D341Med (cell line): ENCODE measurements around the gene PHF23.
A peak's percentile ranks its signal among the peaks of the same experiment; 100 is the strongest.
"Not testable (repeated sequence)": the region's sequence is repeated elsewhere in the genome, so short reads cannot be mapped to it uniquely, and the experiment has no call there.

Experiments
- DNase-seq: peaks from one replicate; pipeline ENCODE4 v3.0.0; 2012; ENCODE audit warnings: low spot score

The PHF23 gene

DNA sequence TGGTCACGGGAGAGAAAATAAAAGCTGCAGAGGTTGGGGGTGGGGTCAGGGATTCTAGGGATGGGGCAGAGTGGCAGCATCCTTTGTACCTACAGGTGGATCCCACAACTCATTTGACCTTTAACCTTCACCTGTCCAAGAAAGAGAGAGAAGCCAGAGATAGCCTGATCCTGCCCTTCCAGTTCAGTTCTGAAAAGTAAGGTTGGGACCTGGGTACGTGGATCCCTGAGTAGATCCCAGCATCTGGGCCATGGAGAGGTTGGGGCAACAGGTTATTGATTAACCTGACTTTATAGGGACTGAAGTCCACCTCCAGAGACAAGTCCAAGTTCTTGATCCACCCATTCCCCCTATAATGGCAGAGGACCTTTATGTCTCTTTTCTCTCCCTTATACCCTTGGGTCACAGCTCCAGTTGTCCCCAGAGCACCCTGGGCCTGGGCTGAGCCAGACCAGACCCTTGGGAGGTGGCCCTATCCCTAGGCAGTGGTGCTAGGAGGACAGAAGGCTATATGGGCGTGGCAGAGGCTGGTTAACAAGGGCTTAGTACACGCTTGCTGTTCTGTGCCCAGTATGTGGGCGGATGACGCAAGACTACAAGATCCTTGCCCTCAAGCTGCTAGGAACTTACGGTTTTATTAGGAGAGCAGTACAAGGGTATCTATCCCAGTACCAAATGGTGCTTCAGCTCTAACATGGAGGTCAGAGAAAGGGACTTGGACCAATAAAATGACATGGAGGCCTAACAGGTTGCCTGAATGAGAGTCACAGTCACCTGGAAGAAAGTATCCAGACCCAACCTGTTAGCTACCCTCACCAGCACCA, 19.7 kb upstream of the PHF23 start:
- no peak for DNase-seq

DNA sequence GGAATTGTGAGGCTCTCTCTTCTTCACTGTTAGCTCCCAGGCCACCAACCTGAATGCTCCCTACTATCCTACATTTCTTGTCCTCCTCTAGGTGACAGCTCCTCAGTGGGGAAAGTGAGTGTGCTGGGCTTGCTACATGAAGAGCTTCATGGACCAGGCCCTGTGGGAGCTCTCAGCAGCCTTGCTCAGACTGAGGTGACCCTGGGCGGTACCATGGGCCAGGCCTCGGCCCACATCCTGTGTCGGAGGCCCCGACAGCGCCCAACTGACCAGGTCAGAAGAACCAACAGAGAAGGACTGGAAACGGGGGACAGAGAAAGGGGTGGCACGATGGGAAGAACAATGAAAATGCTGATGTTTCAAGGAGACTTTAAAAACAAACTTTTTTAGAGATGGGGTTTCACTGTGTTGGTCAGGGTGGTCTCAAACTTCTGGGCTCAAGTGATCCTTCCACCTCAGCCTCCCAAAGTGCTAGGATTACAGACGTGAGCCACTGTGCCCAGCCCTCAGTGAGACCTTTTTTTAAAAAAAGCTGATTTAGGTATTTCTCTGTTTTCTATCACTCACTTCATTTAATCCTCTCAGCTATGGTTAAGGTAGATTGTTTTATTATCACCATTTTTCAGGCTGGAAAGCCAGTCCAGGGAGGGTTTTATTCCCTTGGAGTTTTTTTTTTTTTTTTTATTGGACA, 17.7 kb upstream of the PHF23 start:
- DNase-seq, result no peak

DNA sequence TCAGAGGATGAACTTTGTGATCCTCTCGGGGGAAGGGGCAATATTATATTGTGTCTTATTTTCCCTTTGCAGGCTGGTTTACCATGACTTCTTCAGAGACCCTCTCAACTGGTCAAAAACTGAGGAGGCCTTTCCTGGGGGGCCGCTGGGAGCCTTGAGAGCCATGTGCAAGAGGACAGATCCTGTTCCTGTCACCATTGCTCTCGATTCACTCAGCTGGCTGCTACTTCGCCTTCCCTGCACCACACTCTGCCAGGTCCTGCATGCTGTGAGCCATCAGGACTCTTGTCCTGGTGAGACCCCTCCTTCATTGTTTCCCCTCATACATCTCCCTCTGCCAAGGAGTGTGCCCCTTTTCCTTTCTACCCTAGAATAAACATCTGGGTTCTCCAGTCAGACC, 15.3 kb upstream of the PHF23 start:
- no peak for DNase-seq

DNA sequence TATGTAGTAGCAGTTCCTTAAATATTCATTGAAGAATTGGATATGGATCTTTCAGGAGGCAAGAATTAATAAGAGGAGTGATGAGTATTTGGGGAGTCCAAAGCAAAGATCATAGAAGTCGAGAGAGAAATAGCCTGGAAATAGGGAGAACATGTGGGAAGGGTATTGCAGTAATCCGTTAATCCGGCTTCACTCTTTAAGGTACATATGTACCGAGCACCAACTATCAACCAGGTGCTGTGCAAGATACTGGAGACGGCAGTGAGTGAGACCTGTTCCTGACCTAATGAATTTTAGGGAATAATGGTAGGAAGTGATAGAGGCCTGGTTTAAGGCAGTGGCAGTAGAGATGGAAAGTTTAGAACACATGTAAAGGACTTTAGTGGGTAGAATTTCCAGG, 13.8 kb upstream of the PHF23 start:
- DNase-seq, result no peak

DNA sequence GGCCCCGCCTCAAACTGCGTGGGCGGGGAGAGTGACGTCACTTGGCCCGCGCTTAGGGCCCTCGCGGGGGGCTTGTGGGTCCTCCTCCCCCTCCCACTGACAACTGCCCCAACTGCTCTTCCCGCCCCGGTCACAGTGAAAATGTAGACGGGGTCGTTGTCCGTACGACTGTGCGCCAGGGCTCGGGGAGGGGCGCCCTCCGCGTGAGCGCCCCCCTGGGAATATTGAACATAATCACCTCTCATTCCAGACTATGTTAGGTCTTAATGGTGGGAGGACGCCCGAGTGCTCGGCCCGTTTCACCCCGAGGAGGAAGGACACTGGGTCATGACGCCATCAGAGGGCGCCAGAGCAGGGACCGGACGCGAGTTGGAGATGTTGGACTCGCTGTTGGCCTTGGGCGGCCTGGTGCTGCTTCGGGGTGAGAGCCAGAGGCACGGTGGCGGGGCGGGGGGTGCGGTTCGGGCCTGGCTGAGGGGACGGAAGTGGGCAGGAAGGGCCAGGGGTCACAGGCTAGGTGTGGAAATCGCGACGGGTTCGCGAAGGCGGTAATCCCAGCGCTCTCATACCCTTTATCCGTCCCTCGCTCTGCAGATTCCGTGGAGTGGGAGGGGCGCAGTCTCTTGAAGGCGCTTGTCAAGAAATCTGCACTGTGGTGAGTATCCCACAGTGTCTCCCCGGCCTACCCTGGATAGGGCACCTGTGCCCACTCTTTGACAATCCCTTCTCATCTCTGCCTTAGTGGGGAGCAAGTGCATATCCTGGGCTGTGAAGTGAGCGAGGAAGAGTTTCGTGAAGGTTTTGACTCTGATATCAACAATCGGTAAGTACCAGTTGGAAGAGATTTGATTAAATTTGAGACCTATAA, 13.2 kb upstream of the PHF23 start, which contains the start of gene ELP5:
Gene ELP5 (plus strand): TSS at position 40 of the 868 bp plus-strand sequence. CDS start 336 bp downstream, at position 376.
- DNase-seq, result peak; percentile 81

DNA sequence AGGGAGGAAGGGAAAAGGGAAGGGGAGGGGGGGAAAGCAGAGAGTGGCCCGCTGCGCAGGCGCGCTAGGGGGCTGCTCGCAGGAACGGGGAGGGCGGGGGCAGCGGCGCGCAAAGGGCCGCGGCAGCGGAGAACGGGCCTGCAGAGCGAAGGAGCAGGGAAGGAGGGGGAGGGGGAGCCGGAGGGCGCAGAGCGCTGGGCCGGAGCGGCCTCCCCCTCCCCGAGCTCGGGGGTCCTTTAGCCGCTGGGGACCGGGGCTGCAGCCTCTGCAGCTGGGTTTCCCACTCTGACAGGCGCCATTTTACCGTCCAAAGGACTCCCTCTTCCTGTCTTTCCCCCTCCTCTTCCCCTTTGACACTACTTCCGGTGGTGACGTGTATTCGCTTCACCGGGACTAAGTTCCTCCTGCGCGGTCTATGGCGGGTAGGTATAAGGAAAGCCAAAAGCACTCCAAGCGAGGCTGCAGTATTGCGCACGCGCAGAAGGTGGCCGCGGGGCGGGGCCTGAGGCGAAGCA, 12.5 kb upstream of the PHF23 start, which contains the start of gene CTDNEP1:
Gene CTDNEP1 (minus strand): TSS at position 74 of the 515 bp plus-strand sequence. CDS start 438 bp downstream, outside the sequence.
- peak; percentile 87 for DNase-seq

DNA sequence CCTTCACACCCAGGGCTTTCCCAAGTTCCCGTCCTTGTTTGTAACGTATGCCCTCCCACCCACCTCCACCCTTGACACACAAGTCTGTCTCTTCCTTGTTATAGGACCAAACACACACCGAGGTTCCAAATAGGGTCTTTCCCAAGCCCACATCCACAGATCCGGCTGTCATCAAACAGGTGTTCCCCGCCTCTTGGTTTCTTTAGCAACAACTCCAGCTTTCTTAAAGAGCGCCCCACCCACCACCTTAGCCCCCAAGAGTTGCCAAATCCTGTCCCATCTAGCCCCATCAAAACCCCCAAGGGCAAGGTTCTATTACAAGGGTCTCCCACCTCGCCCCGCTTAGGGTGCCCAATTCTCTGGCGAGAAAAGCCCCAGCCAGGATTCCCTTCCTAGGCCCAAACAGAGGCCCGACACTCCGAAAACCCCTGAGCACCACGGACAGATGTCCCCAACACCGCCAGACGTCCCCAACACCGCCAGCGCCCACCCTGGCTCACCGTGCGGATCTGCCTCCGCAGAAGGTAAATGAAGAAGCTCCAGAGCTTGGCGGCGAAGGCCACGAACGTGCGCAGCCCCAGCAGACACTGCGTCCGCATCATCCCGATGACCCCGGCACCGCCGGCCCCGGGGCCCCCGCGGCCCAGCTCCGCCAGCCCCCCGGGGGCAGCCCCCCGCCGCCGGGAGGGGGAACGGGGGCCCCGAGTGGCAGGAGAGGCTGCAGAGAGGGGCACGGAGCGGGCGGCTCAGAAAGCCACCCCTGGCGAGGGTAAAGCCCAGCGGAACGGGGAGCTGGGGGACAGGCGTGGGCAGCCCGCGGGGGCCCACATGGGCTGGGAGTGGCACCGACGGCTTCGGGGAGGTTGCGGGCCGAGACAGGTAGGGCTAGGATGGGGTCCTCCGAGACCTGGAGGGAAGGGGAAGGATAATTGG, 11.7 kb upstream of the PHF23 start:
- no peak for DNase-seq

DNA sequence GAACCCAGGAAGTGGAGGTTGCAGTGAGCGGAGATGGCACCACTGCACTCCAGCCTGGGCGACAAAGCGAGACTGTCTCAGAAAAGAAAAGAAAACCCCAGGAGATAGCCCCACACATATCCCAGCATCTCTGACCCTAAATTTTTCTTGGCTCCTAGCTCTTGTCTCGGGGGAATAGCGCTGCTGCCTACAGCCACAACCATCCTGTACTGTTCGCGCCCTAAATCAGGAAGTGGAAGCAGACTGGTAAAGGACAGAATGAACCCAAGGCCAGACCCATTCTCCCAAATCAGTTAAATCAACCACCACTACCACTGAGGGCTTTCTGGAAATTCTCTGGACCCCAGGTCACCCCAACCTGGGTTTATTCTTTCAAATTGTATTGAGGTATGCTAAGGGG, 10.6 kb upstream of the PHF23 start:
- DNase-seq, result no peak

DNA sequence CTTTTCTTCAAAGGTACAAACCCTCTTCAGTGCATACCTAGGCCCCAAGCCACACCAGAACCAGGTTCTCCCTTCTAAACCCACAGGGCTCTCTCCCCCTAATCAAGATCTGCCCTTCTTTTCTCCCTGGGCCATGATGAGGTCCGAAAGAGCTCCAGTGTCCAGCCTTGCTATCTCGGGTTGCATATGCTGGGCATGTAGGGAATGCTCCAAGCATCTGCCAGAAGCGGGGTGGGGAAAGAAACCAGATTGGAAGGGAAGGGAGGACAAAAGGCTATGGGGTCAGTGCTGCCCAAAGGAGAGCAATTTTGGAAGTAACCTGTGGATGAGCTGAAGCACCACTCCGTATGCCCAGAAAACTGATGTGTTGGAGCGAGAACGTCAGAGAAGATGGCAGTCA, 10.0 kb upstream of the PHF23 start:
- no peak for DNase-seq

DNA sequence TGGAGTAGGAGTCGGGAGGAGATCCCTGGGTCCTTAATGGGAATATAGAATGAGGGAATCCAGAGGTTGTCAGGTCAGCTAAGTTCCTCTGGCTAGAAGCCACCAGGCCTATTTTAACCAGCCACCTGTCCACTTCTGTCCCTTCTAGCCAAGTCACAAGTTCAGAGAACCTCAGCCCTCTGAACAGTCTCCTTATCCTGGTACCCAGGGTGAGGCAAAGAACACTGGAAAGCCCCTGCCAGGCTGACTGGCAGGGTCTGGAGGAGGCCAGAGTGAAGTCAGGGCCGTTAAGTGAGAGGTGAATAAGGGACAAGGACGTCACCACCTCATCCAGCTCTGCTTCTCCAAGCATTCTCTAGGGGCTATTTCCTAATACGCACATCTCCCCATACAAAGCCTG, 9.5 kb upstream of the PHF23 start:
- DNase-seq, result no peak

DNA sequence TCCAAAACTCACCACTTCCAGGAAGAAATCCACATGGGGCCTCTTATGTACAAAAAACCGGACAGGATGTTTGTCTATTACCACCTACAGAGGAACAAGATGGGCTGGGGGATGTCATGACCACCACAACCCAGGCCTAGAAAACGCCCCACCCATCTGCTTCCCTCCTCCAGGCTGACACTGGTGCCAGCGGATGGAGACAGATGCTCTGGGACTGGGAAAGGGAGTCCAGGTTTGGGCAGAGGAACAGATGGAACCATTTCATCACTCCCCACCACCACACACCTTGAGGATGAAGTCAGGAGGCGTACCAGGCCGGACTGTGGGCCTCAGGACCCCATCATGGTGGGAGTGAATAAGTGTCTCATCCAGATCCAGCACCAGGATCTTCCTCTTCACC, 7.5 kb upstream of the PHF23 start:
- DNase-seq, result no peak

DNA sequence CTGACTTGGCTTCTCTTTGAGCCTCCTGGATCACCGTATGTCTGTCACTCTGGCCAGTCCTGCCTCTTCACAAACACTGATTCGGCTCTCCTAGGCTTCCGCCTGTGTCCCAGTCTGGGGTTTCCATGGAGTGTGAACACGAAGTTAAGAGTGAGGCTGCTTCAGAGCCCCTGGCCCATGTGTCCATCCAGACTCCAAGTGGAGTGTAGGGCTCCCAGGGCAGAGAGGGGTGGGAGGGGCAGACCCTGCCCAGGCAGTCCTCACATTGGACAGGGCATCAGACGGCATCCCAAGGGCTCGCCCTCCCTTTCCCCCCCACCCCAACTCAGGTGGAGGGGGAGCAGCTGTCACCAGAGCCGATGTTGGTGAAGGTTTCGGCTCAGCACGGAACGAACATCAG, 4.6 kb upstream of the PHF23 start:
- not testable (repeated sequence) for DNase-seq

DNA sequence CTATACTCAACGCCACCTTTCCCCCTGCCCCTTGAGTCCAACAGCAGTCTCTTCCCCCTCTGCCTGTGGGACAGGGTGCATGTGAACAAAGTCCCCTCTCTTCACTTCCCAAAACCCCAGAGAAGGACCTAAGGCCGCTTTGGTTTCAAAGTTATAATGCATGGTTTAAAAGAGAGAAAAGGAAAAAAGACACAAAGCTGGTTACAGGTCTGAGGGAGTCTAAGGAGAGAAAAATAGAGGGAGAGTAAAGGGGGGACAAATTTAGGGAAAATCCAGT, 4.1 kb upstream of the PHF23 start:
- DNase-seq, result no peak

DNA sequence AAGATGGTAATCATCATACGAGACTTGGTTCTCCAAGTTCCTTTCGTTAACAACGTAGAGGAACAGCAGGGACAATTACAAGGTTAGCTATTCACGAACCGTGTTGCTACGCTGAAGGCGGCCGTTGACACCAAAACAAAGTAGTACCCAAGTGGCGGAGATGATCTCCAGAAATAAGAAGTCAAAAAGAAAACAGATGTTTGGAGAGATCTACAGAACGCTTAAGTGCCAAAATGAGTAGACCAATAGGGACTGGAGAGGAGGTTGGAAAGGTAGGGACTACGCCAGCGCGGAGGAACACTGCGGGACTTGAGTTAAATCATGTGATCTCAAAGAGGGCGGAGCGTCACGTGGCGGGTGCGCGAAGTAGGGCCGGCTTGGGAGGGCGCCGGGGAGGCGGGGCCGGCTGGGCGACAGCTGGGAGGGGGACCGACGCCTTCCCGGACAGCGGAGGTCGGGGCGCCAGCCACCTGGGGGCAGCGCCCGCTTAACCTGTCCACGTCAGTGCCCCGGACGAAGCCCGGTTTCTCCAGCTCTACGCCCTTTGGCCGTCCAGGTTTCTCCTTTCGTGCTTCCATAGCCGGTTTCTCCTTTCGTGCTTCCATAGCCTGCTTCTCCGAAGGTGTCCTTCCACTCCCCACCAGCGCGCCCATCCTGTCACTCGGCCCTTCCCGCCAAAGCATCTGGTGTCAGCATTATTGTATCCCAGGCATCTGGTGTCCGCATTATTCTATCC, 3.6 kb upstream of the PHF23 start:
- DNase-seq, result peak; percentile 86

DNA sequence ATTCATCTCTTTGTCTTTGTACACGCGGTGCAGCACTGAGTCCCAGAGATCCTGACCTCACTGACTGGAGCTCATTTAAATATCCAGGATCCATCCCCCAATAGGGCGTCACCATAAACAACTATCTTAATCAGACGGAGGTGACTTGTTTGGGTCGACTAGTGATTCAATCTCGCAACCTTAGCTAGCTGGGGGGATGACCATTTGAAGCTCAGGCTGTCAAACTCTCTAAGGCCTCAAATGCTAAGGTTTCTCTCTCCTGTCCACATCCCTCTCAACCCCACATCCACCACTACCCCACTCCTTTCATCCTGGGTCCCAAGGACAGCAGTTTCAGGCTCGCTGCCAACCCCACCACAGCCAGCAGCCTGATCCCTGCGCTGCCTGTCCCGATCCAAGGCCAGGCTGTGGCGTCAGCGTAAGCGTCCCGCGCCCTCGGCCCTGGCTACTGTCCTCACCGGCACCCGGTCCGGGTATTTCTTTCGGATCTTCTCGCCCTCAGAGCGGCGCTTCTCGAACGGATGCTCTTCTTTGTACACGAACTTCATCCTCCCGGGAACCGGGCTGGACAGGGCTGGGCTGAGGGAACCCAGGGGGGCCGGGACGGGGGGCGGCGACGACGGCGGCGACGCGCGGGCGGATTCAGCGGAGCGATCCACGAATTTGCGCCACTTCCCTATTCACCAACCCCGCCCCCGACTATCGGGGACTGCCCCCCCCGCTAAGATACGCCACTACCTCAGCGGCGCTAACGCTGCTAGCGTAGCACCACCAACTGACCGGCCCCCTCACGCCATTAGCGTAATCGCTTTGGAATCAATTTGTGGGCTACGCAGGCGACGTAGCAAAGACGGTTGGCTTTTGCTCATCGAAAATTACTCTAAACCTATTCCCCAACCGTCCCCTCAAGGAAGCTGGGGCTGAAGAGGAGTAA, 2.8 kb upstream of the PHF23 start, which contains the start of gene GABARAP:
Gene GABARAP (minus strand): TSS at position 667 of the 934 bp plus-strand sequence. CDS start 119 bp downstream, at position 548.
- peak; percentile 69 for DNase-seq

DNA sequence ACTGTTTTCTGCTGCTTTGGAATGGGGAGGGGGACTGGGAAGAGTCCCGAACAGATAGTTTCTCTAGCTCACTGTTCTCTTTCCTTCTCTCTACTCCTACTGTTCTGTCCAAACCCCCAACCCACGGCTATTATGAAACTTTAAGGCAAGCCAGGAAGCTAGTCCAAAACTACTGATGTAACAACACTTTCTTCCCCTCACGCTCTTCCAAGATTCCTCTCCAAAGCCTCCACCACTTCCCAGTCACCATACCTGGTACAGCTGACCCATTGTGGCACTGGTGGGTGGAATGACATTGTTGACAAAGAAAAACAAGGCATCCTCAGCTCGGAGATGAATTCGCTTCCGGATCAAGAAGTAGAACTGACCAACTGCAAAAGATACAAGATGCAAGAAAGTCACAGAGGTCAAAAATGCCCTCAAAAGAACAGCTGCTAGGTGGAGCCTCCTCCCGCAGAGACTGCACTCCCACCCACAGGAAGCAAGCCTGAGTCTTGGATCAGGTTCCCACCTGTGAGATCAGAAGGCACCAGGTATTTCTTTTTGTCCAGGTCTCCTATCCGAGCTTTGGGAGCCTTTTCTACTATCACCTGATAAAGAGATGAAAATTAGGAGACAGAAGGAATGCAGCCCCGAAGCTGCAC, 2.0 kb upstream of the PHF23 start:
- no peak for DNase-seq

DNA sequence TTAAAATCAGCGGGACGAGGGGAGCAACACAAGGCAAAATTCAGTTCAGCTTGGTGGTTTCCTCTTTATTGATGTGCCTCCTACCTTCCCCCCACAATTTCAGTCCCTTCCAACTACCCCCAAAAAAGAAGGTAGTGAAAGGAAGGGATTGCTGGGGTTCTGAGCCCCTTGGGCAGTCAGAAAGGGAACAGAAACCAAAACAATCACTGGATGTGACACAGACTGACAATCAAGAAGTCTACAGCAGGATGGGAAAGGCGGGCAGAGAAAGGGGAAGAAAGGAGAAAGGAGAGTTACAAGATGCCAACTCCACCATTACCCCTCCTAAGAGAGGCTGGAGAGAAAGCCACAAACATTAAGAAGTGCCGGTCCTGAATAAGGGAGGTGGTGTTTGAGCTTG, 1.1 kb upstream of the PHF23 start:
- DNase-seq, result no peak

DNA sequence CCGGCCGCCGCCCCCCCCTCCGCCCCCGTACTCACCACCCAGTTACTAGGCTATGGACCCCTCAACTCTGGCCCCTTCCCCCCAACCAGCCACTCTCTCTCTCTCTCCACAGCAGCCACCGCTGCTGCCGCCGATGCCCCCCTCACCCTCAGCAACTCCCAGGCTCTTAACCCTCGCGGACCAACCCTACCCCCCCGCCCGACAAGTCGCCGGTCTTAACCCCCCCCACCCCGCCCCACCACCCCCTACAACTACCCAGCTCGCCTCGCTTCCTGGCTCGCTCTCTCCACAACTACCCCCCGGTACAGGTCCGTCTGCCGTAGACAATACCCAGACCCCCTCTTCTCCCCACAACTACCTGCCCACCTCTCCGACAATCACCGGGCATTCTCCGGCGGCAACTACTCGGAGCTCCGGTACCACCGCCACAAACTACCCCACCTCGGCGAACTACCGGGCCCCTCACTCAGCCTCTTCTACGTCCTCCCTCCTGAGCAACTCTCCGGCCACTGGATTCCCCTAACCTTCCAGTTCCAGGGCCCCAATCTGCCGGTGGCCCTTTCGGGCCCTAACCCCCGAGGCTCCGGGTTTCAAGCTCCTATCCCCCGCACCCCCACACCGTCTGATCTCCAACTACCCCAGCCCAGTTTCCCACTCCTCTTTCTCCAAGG, 702 bp downstream of the PHF23 start:
- DNase-seq, result no peak
